Mammary epithelial cell (primary cell): ENCODE data around the gene RAMP2.

ENCODE experiments used
- CTCF ChIP-seq, 2 donors: IDR thresholded peaks in 1 of 2; conservative IDR thresholded peaks in 1 of 2; 2 replicates each; pipeline ENCODE4 v1.5.1; 2011 to 2012; ENCODE audit warnings: inconsistent platforms in 2 of 2, low read length in 2 of 2, mild to moderate bottlenecking in 2 of 2, control low read depth in 1 of 2, low read depth in 1 of 2; ENCODE audit not compliant: insufficient read depth in 1 of 2; ENCODE audit errors: extremely low read depth in 1 of 2
- EZH2 ChIP-seq: IDR thresholded peaks from 2 replicates; pipeline ENCODE4 v1.6.1; 2012; ENCODE audit warnings: low read length, inconsistent platforms, borderline replicate concordance

- TF ChIP-seq CTCF (conservative IDR thresholded peaks at IDR 0.05 in 1 of 2, IDR thresholded peaks at IDR 0.05 in 1 of 2; ENCODE audit: extremely low read depth in 1 of 2, insufficient read depth in 1 of 2, low read depth in 1 of 2, low read length in 2 of 2), result no peak
- no peak for TF ChIP-seq EZH2
Measured at GRCh38 chr17:42809250-42809649, 48.2 kb downstream of the RAMP2 start.
